Kidney capillary endothelial cell (primary cell): Measurements from ENCODE around the gene BNC2.

Experiments used
- DNase-seq: peaks from one replicate; pipeline ENCODE4 v3.0.0-alpha.2; 2018; ENCODE audit warnings: low spot score

Gene BNC2

GRCh38 chr9:16364347-16364746 is 506.1 kb downstream of the BNC2 start:
- no peak for DNase-seq

GRCh38 chr9:16363916-16364315 is 506.6 kb downstream of the BNC2 start:
- no peak for DNase-seq

- DNase-seq: no peak
These were observed 507.2 kb downstream of the BNC2 start for GRCh38 chr9:16363073-16363781.

GRCh38 chr9:16361939-16362338 is 508.5 kb downstream of the BNC2 start:
- DNase-seq: no peak

- no peak for DNase-seq
These were observed 509.4 kb downstream of the BNC2 start for GRCh38 chr9:16361118-16361517.

GRCh38 chr9:16360247-16360646 is 510.2 kb downstream of the BNC2 start:
- no peak for DNase-seq
